Peyer's patch (tissue), 4 donors: ENCODE data around the gene KLHL34.

Experiments
- POLR2A ChIP-seq, 2 donors: fragments of 450-650 bp; IDR thresholded peaks; one replicate each; pipeline ENCODE4 v1.5.1; 2017; ENCODE audit warnings: antibody characterized with exemption in 2 of 2, mild to moderate bottlenecking in 2 of 2, moderate library complexity in 2 of 2
- TF ChIP-seq, protein P1 (sequence below), 6 experiments: fragments of 450-650 bp in 4 of 6; fragments of 200-600 bp in 2 of 6; sonication (generic) in 1 of 6; IDR thresholded peaks; one replicate each; pipeline ENCODE4 v1.5.1; 2017 to 2019; ENCODE audit warnings: antibody characterized with exemption in 6 of 6, mild to moderate bottlenecking in 3 of 6, moderate library complexity in 1 of 6

DNA sequence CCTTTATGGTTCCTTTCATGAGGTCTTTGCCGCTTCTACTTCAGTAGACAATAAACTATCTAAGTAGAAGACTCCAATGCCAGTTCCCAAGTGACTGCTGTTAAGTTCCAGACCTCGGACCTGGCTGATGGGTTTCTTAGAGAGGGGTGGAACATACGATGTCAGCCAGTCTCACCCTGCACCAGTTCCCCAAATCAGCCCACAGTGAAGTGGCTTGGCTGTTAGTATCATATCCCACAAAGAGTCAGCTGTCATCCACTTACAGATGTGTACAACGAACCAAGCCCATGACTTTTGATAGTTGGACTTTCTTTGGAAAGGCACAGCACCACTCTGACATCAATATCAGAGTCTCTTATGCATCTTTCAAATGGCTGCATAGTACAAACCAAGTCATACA is 8.1 kb upstream of the KLHL34 start:
- TF ChIP-seq, protein P1, sequence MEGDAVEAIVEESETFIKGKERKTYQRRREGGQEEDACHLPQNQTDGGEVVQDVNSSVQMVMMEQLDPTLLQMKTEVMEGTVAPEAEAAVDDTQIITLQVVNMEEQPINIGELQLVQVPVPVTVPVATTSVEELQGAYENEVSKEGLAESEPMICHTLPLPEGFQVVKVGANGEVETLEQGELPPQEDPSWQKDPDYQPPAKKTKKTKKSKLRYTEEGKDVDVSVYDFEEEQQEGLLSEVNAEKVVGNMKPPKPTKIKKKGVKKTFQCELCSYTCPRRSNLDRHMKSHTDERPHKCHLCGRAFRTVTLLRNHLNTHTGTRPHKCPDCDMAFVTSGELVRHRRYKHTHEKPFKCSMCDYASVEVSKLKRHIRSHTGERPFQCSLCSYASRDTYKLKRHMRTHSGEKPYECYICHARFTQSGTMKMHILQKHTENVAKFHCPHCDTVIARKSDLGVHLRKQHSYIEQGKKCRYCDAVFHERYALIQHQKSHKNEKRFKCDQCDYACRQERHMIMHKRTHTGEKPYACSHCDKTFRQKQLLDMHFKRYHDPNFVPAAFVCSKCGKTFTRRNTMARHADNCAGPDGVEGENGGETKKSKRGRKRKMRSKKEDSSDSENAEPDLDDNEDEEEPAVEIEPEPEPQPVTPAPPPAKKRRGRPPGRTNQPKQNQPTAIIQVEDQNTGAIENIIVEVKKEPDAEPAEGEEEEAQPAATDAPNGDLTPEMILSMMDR (IDR thresholded peaks at IDR 0.05), result no peak
- no peak for TF ChIP-seq POLR2A (IDR thresholded peaks at IDR 0.05)
